Liver (tissue), 9 donors: ENCODE measurements around the gene ALKBH5. TPM values are rescaled to one million over a fixed set of nuclear protein-coding genes. Genes with fewer than 3 reads are reported as not detected.

Experiments used
- DNase-seq: peaks from one replicate; pipeline ENCODE4 v3.0.0-alpha.2; 2017; ENCODE audit warnings: low spot score
- H3K27ac ChIP-seq, 2 donors: one replicate each; pipeline ENCODE4 v1.7.0; 2013; ENCODE audit warnings: inconsistent platforms in 2 of 2, low read length in 2 of 2, control low read depth in 1 of 2, low read depth in 1 of 2, mild to moderate bottlenecking in 1 of 2
- H3K27me3 ChIP-seq, 4 donors: one replicate each; pipeline versions ENCODE4 v1.6.1 to v1.7.0; 2013; ENCODE audit warnings: low read length in 3 of 4, inconsistent platforms in 1 of 4, mild to moderate bottlenecking in 1 of 4, moderate library complexity in 1 of 4; ENCODE audit not compliant: control insufficient read depth in 4 of 4, insufficient read depth in 4 of 4
- H3K36me3 ChIP-seq, 4 donors: one replicate each; pipeline versions ENCODE4 v1.6.1 to v1.7.0; 2013; ENCODE audit warnings: low read length in 3 of 4, mild to moderate bottlenecking in 3 of 4, low read depth in 1 of 4, moderate library complexity in 1 of 4; ENCODE audit not compliant: control insufficient read depth in 4 of 4, insufficient read depth in 3 of 4
- H3K4me1 ChIP-seq, 4 donors: one replicate each; pipeline versions ENCODE4 v1.6.1 to v1.7.0; 2013; ENCODE audit warnings: low read length in 3 of 4, mild to moderate bottlenecking in 3 of 4, moderate library complexity in 1 of 4; ENCODE audit not compliant: control insufficient read depth in 4 of 4, insufficient read depth in 4 of 4
- H3K4me3 ChIP-seq, 3 donors: one replicate each; pipeline versions ENCODE4 v1.6.1 to v1.7.0; 2013; ENCODE audit warnings: low read length in 3 of 3, control low read depth in 1 of 3, low read depth in 1 of 3, mild to moderate bottlenecking in 1 of 3
- H3K9ac ChIP-seq, 2 donors: one replicate each; pipeline ENCODE4 v1.7.0; 2013; ENCODE audit warnings: low read length in 2 of 2, mild to moderate bottlenecking in 2 of 2, moderate library complexity in 2 of 2, control low read depth in 1 of 2, low read depth in 1 of 2
- H3K9me3 ChIP-seq, 4 donors: one replicate each; pipeline versions ENCODE4 v1.6.1 to v1.7.0; 2013; ENCODE audit warnings: low read length in 3 of 4; ENCODE audit not compliant: control insufficient read depth in 4 of 4
- ATF3 ChIP-seq: IDR thresholded peaks from 2 replicates; pipeline ENCODE4 v1.6.1; 2016; ENCODE audit warnings: antibody characterized with exemption
- EGR1 ChIP-seq, 2 donors: IDR thresholded peaks; 2 replicates each; pipeline ENCODE4 v1.6.1; 2016 to 2018; ENCODE audit warnings: antibody characterized with exemption in 2 of 2, low read depth in 2 of 2
- FOXA1 ChIP-seq: IDR thresholded peaks from 2 replicates; pipeline ENCODE4 v1.6.1; 2016; ENCODE audit warnings: antibody characterized with exemption
- FOXA2 ChIP-seq: IDR thresholded peaks from 2 replicates; pipeline ENCODE4 v1.6.1; 2016; ENCODE audit warnings: antibody characterized with exemption
- GABPA ChIP-seq, 2 donors: IDR thresholded peaks in 1 of 2; conservative IDR thresholded peaks in 1 of 2; 2 replicates each; pipeline ENCODE4 v1.6.1; 2016; ENCODE audit warnings: antibody characterized with exemption in 2 of 2, mild to moderate bottlenecking in 1 of 2, moderate library complexity in 1 of 2
- HNF4A ChIP-seq, 2 donors: conservative IDR thresholded peaks; 2 replicates each; pipeline ENCODE4 v1.6.1; 2016; ENCODE audit warnings: antibody characterized with exemption in 2 of 2, mild to moderate bottlenecking in 2 of 2
- HNF4G ChIP-seq: IDR thresholded peaks from 2 replicates; pipeline ENCODE4 v1.6.1; 2016; ENCODE audit warnings: antibody characterized with exemption
- JUND ChIP-seq, 2 donors: IDR thresholded peaks; 2 replicates each; pipeline ENCODE4 v1.6.1; 2016; ENCODE audit warnings: antibody characterized with exemption in 2 of 2
- NR2F2 ChIP-seq: IDR thresholded peaks from 2 replicates; pipeline ENCODE4 v1.6.1; 2016; ENCODE audit warnings: antibody characterized with exemption
- RAD21 ChIP-seq, 2 donors: IDR thresholded peaks; 2 replicates each; pipeline ENCODE4 v1.6.1; 2016; ENCODE audit warnings: antibody characterized with exemption in 2 of 2, mild to moderate bottlenecking in 2 of 2
- RXRA ChIP-seq, 2 donors: IDR thresholded peaks; 2 replicates each; pipeline ENCODE4 v1.6.1; 2017 to 2018; ENCODE audit warnings: antibody characterized with exemption in 2 of 2, mild to moderate bottlenecking in 1 of 2
- SP1 ChIP-seq: IDR thresholded peaks from 2 replicates; pipeline ENCODE4 v1.6.1; 2018; ENCODE audit warnings: antibody characterized with exemption, mild to moderate bottlenecking
- TAF1 ChIP-seq: conservative IDR thresholded peaks from 2 replicates; pipeline ENCODE4 v1.6.1; 2016; ENCODE audit warnings: antibody characterized with exemption, mild to moderate bottlenecking
- YY1 ChIP-seq: IDR thresholded peaks from 2 replicates; pipeline ENCODE4 v1.6.1; 2016; ENCODE audit warnings: antibody characterized with exemption, mild to moderate bottlenecking
- ZBTB33 ChIP-seq: IDR thresholded peaks from 2 replicates; pipeline ENCODE4 v1.6.1; 2016; ENCODE audit warnings: antibody characterized with exemption
- WGBS: extraction: QIAGEN DNeasy Blood & Tissue Kit; methylation state at CpG from one replicate; pipeline ENCODE4 v1.1.7; 2013; 5-methylcytosine and 5-hydroxymethylcytosine counted together
- polyA plus RNA-seq, 2 donors: library from polyadenylated mRNA; stranded (reverse) in 1 of 2; unstranded in 1 of 2; fragments of 200-250 nt in 1 of 2; fragments of >200 nt in 1 of 2; fragmentation: Nextera tagmentation in 1 of 2; extraction: Ambion mirVana in 1 of 2; gene quantifications; one replicate each; pipeline versions ENCODE4 v1.2.1 to v1.2.3, GENCODE V29; 2013 to 2015
- total RNA-seq, 2 donors: library from RNA; depleted of rRNA; stranded (reverse); fragments of >200 nt; gene quantifications; one replicate each; pipeline ENCODE4 v1.2.3, GENCODE V29; 2014
- TF ChIP-seq, protein P1 (sequence below): fragments of 150-350 bp; IDR thresholded peaks from 2 replicates; pipeline ENCODE4 v1.5.1; 2017; ENCODE audit warnings: improper control_type of control experiment, low read depth, low read length; ENCODE audit not compliant: missing input control
- TF ChIP-seq, protein P2 (sequence below): IDR thresholded peaks from 2 replicates; pipeline ENCODE4 v1.6.1; 2016; ENCODE audit warnings: antibody characterized with exemption
- TF ChIP-seq, protein P3 (sequence below): IDR thresholded peaks from 2 replicates; pipeline ENCODE4 v1.6.1; 2016; ENCODE audit warnings: antibody characterized with exemption, mild to moderate bottlenecking
- donor health status: healthy.
- donor health status: healthy.
- donor health status: healthy.
- donor health status: healthy.
- donor health status: healthy.

Gene ALKBH5
- total and polyA plus RNA-seq, 4 donors: 30.5 to 67.8 (median 46.3) TPM

DNA sequence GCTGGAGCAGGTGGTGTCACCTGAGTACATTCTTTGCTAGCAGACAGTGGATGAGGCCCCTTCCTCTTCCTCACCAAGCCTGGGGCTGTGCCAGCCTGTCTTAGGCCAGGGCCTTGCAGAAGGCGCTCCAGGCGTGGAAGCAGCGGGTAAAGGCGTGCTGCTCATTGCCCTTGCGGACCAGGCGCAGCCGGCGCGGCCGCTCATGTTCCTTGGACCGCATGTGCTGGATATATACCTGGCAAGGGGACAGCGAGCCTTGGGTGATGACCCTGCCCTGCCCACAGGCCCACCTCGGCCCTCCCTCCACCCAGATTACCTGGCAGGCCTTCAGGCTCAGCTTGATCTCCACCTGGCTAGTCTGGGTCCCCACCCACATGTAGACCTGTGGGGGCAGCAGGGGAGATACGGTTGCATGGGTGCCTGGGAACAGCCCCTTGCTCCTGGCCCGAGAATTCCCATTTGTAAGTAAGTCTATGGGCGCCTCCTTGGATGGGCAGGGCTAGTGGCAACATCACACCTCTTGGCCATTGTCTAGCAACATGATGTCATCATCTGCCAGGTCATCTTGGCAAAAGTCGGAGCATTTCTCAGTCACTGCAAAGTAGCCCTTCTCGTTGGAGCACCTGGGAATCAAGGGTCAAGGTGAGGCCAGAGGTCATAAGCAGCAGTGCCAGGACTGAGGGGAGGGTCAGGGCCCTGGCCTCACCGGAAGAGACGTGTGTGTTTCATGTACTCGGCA is 61.6 kb downstream of the ALKBH5 start:
- Histone ChIP-seq H3K4me1 (peaks cover 0 to 4% (median 1%) of the 10 kb centered on the region in 4 donors), H3K27me3 (no peaks in the 10 kb centered on the region), H3K4me3 (no peak overlapping the region), H3K9ac (no peak overlapping the region), H3K36me3 (peaks cover 15 to 37% (median 24%) of the 10 kb centered on the region in 4 donors), H3K27ac (no peak overlapping the region), H3K9me3 (no peaks in the 10 kb centered on the region)
- no peak for DNase-seq
- WGBS: 84% methylated on average over 21 of the region's 21 CpGs
- TF ChIP-seq RAD21 (IDR thresholded peaks at IDR 0.05): no peak
- TF ChIP-seq SP1: no peak
- TF ChIP-seq GABPA (IDR thresholded peaks at IDR 0.05 in 1 of 2, conservative IDR thresholded peaks at IDR 0.05 in 1 of 2): no peak
- no peak for TF ChIP-seq RXRA (IDR thresholded peaks at IDR 0.05)
- TF ChIP-seq, protein P1, sequence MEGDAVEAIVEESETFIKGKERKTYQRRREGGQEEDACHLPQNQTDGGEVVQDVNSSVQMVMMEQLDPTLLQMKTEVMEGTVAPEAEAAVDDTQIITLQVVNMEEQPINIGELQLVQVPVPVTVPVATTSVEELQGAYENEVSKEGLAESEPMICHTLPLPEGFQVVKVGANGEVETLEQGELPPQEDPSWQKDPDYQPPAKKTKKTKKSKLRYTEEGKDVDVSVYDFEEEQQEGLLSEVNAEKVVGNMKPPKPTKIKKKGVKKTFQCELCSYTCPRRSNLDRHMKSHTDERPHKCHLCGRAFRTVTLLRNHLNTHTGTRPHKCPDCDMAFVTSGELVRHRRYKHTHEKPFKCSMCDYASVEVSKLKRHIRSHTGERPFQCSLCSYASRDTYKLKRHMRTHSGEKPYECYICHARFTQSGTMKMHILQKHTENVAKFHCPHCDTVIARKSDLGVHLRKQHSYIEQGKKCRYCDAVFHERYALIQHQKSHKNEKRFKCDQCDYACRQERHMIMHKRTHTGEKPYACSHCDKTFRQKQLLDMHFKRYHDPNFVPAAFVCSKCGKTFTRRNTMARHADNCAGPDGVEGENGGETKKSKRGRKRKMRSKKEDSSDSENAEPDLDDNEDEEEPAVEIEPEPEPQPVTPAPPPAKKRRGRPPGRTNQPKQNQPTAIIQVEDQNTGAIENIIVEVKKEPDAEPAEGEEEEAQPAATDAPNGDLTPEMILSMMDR: no peak
- TF ChIP-seq YY1: no peak
- no peak for TF ChIP-seq HNF4G
- no peak for TF ChIP-seq FOXA2
- TF ChIP-seq, protein P2, sequence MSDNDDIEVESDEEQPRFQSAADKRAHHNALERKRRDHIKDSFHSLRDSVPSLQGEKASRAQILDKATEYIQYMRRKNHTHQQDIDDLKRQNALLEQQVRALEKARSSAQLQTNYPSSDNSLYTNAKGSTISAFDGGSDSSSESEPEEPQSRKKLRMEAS: no peak
- TF ChIP-seq ZBTB33: no peak
- TF ChIP-seq, protein P3, sequence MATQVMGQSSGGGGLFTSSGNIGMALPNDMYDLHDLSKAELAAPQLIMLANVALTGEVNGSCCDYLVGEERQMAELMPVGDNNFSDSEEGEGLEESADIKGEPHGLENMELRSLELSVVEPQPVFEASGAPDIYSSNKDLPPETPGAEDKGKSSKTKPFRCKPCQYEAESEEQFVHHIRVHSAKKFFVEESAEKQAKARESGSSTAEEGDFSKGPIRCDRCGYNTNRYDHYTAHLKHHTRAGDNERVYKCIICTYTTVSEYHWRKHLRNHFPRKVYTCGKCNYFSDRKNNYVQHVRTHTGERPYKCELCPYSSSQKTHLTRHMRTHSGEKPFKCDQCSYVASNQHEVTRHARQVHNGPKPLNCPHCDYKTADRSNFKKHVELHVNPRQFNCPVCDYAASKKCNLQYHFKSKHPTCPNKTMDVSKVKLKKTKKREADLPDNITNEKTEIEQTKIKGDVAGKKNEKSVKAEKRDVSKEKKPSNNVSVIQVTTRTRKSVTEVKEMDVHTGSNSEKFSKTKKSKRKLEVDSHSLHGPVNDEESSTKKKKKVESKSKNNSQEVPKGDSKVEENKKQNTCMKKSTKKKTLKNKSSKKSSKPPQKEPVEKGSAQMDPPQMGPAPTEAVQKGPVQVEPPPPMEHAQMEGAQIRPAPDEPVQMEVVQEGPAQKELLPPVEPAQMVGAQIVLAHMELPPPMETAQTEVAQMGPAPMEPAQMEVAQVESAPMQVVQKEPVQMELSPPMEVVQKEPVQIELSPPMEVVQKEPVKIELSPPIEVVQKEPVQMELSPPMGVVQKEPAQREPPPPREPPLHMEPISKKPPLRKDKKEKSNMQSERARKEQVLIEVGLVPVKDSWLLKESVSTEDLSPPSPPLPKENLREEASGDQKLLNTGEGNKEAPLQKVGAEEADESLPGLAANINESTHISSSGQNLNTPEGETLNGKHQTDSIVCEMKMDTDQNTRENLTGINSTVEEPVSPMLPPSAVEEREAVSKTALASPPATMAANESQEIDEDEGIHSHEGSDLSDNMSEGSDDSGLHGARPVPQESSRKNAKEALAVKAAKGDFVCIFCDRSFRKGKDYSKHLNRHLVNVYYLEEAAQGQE: no peak
- no peak for TF ChIP-seq ATF3
- no peak for TF ChIP-seq FOXA1
- TF ChIP-seq JUND (IDR thresholded peaks at IDR 0.05): no peak
- TF ChIP-seq NR2F2: no peak
- TF ChIP-seq HNF4A (conservative IDR thresholded peaks at IDR 0.05): no peak
- TF ChIP-seq EGR1 (IDR thresholded peaks at IDR 0.05; ENCODE audit: low read depth in 2 of 2): no peak
- no peak for TF ChIP-seq TAF1
